H9 (cell line): ENCODE data around the gene GLCE. TPM values are rescaled to one million over a fixed set of nuclear protein-coding genes. Genes with fewer than 3 reads are reported as not detected.

Experiments used
- DNase-seq: peaks from one replicate; pipeline ENCODE4 v3.0.0-alpha.2; 2017
- H2AFZ ChIP-seq: one replicate; pipeline ENCODE4 v1.6.1; 2013; ENCODE audit warnings: mild to moderate bottlenecking, low read length, control low read depth, moderate library complexity
- H2AK5ac ChIP-seq: 2 replicates; pipeline ENCODE4 v1.6.1; 2013; ENCODE audit warnings: low read length, control low read depth, mixed read lengths; ENCODE audit not compliant: insufficient read length
- H2BK120ac ChIP-seq: one replicate; pipeline ENCODE4 v1.6.1; 2013; ENCODE audit warnings: low read depth, mild to moderate bottlenecking, low read length, control low read depth, inconsistent platforms; ENCODE audit not compliant: poor library complexity, severe bottlenecking
- H2BK12ac ChIP-seq: 2 replicates; pipeline ENCODE4 v1.6.1; 2013; ENCODE audit warnings: low read length, control low read depth, mixed read lengths, low read depth; ENCODE audit not compliant: insufficient read length
- H2BK15ac ChIP-seq: 2 replicates; pipeline ENCODE4 v1.6.1; 2013; ENCODE audit warnings: low read depth, low read length, control low read depth
- H2BK20ac ChIP-seq: one replicate; pipeline ENCODE4 v1.6.1; 2013; ENCODE audit warnings: low read depth, mild to moderate bottlenecking, low read length, control low read depth, inconsistent platforms; ENCODE audit not compliant: poor library complexity, severe bottlenecking
- H2BK5ac ChIP-seq: 2 replicates; pipeline ENCODE4 v1.6.1; 2013; ENCODE audit warnings: low read length, control low read depth, mixed read lengths; ENCODE audit not compliant: insufficient read length
- H3K14ac ChIP-seq: 2 replicates; pipeline ENCODE4 v1.6.1; 2013; ENCODE audit warnings: low read length, control low read depth; ENCODE audit not compliant: insufficient read depth
- H3K18ac ChIP-seq: 2 replicates; pipeline ENCODE4 v1.6.1; 2013; ENCODE audit warnings: low read depth, mild to moderate bottlenecking, mixed read lengths, low read length, control low read depth; ENCODE audit not compliant: insufficient read length
- H3K23ac ChIP-seq: 2 replicates; pipeline ENCODE4 v1.6.1; 2013; ENCODE audit warnings: low read length, control low read depth, mixed read lengths, low read depth; ENCODE audit not compliant: insufficient read length
- H3K23me2 ChIP-seq: 2 replicates; pipeline ENCODE4 v1.6.1; 2013; ENCODE audit warnings: low read depth, mild to moderate bottlenecking, mixed read lengths, low read length, control low read depth; ENCODE audit not compliant: insufficient read length, poor library complexity, severe bottlenecking
- H3K27ac ChIP-seq: 2 replicates; pipeline ENCODE4 v1.5.1; 2013; ENCODE audit warnings: low read length, control low read depth, mixed read lengths, low read depth; ENCODE audit not compliant: insufficient read length
- H3K27me3 ChIP-seq: 2 replicates; pipeline ENCODE4 v1.6.1; 2013; ENCODE audit warnings: low read length, control low read depth, inconsistent platforms; ENCODE audit not compliant: insufficient read depth
- H3K4ac ChIP-seq: 2 replicates; pipeline ENCODE4 v1.6.1; 2013; ENCODE audit warnings: low read depth, mild to moderate bottlenecking, control low read depth, inconsistent platforms, low read length, moderate library complexity
- H3K4me1 ChIP-seq: 2 replicates; pipeline ENCODE4 v1.6.1; 2013; ENCODE audit warnings: low read length, control low read depth, inconsistent platforms; ENCODE audit not compliant: insufficient read depth
- H3K4me2 ChIP-seq: 2 replicates; pipeline ENCODE4 v1.6.1; 2013; ENCODE audit warnings: low read length, control low read depth, mixed read lengths; ENCODE audit not compliant: insufficient read length, insufficient read depth
- H3K56ac ChIP-seq: 2 replicates; pipeline ENCODE4 v1.6.1; 2013; ENCODE audit warnings: low read depth, mild to moderate bottlenecking, mixed read lengths, low read length, control low read depth; ENCODE audit not compliant: insufficient read length
- H3K79me1 ChIP-seq: 2 replicates; pipeline ENCODE4 v1.6.1; 2013; ENCODE audit warnings: low read depth, mild to moderate bottlenecking, moderate library complexity, low read length, control low read depth, inconsistent platforms; ENCODE audit not compliant: insufficient read depth, poor library complexity, severe bottlenecking
- H3K79me2 ChIP-seq: 2 replicates; pipeline ENCODE4 v1.6.1; 2013; ENCODE audit warnings: low read length, control low read depth, inconsistent platforms; ENCODE audit not compliant: insufficient read depth
- H3K9ac ChIP-seq: 2 replicates; pipeline ENCODE4 v1.6.1; 2013; ENCODE audit warnings: low read length, control low read depth, mixed read lengths; ENCODE audit not compliant: insufficient read length; ENCODE audit errors: extremely low read depth
- H3K9me3 ChIP-seq: one replicate; pipeline ENCODE4 v1.6.1; 2013; ENCODE audit warnings: low read depth, low read length, inconsistent platforms; ENCODE audit not compliant: control insufficient read depth
- H3T11ph ChIP-seq: one replicate; pipeline ENCODE4 v1.6.1; 2013; ENCODE audit warnings: mild to moderate bottlenecking, low read length, control low read depth, inconsistent platforms
- H4K20me1 ChIP-seq: one replicate; pipeline ENCODE4 v1.6.1; 2013; ENCODE audit not compliant: control insufficient read depth, insufficient read length, insufficient read depth
- H4K5ac ChIP-seq: 2 replicates; pipeline ENCODE4 v1.6.1; 2013; ENCODE audit warnings: low read depth, mild to moderate bottlenecking, mixed read lengths, low read length, control low read depth; ENCODE audit not compliant: insufficient read length
- H4K8ac ChIP-seq: replicated peaks from 2 replicates; pipeline ENCODE4 v1.6.1; 2013; ENCODE audit warnings: low read length, control low read depth, mixed read lengths, low read depth; ENCODE audit not compliant: insufficient read length
- H4K91ac ChIP-seq: 2 replicates; pipeline ENCODE4 v1.6.1; 2013; ENCODE audit warnings: low read depth, mild to moderate bottlenecking, moderate library complexity, mixed read lengths, low read length, control low read depth; ENCODE audit not compliant: insufficient read length
- H3K27ac Mint-ChIP-seq, 3 experiments: 2 replicates in 2 of 3; 3 replicates in 1 of 3; pipeline ENCODE4 v1.8.0; 2020 to 2021; ENCODE audit warnings: mixed read lengths in 3 of 3, mild to moderate bottlenecking in 1 of 3, moderate library complexity in 1 of 3
- H3K27me3 Mint-ChIP-seq: 2 replicates; pipeline ENCODE4 v1.8.0; 2021; ENCODE audit warnings: low read depth, mild to moderate bottlenecking, moderate library complexity, mixed read lengths
- H3K36me3 Mint-ChIP-seq, 3 experiments: 2 replicates in 2 of 3; 3 replicates in 1 of 3; pipeline ENCODE4 v1.8.0; 2020 to 2021; ENCODE audit warnings: low read depth in 3 of 3, mixed read lengths in 3 of 3; ENCODE audit not compliant: insufficient read depth in 1 of 3
- H3K4me1 Mint-ChIP-seq, 2 experiments: 2 replicates each; pipeline ENCODE4 v1.8.0; 2020; ENCODE audit warnings: mixed read lengths in 2 of 2
- H3K4me3 Mint-ChIP-seq, 2 experiments: 2 replicates in 1 of 2; 3 replicates in 1 of 2; pipeline ENCODE4 v1.8.0; 2020 to 2021; ENCODE audit warnings: mild to moderate bottlenecking in 2 of 2, mixed read lengths in 2 of 2, moderate library complexity in 1 of 2
- H3K9me3 Mint-ChIP-seq, 2 experiments: 2 replicates in 1 of 2; 3 replicates in 1 of 2; pipeline ENCODE4 v1.8.0; 2020; ENCODE audit warnings: mild to moderate bottlenecking in 2 of 2, mixed read lengths in 2 of 2, moderate library complexity in 1 of 2
- WGBS: extraction: QIAGEN DNeasy Blood & Tissue Kit; methylation state at CpG from one replicate; pipeline ENCODE4 v1.1.7; 2013; ENCODE audit warnings: missing lambda C conversion rate, low lambda C conversion rate, mixed read lengths; ENCODE audit not compliant: insufficient read length; ENCODE audit errors: extremely low coverage; 5-methylcytosine and 5-hydroxymethylcytosine counted together
- total RNA-seq: library from RNA; stranded (reverse); gene quantifications from 2 replicates; pipeline ENCODE4 v1.2.1, GENCODE V29; 2021
- TF ChIP-seq, protein P1 (sequence below): fragments of 200-600 bp; sonication (generic); conservative IDR thresholded peaks from 3 replicates; pipeline ENCODE4 v1.8.0; 2021; ENCODE audit warnings: antibody characterized with exemption, mild to moderate bottlenecking

Gene GLCE
- total RNA-seq, 1 experiment from 2014 or later, result 12.2 TPM

GRCh38 chr15:69156736-69157381, 3.6 kb upstream of the GLCE start:
- no peak overlapping the region for H3K14ac ChIP-seq
- no peak overlapping the region for H2BK120ac ChIP-seq
- H4K8ac ChIP-seq, result no peak overlapping the region
- no peak overlapping the region for H2BK5ac ChIP-seq
- DNase-seq, result peak; percentile 33
- TF ChIP-seq, protein P1, sequence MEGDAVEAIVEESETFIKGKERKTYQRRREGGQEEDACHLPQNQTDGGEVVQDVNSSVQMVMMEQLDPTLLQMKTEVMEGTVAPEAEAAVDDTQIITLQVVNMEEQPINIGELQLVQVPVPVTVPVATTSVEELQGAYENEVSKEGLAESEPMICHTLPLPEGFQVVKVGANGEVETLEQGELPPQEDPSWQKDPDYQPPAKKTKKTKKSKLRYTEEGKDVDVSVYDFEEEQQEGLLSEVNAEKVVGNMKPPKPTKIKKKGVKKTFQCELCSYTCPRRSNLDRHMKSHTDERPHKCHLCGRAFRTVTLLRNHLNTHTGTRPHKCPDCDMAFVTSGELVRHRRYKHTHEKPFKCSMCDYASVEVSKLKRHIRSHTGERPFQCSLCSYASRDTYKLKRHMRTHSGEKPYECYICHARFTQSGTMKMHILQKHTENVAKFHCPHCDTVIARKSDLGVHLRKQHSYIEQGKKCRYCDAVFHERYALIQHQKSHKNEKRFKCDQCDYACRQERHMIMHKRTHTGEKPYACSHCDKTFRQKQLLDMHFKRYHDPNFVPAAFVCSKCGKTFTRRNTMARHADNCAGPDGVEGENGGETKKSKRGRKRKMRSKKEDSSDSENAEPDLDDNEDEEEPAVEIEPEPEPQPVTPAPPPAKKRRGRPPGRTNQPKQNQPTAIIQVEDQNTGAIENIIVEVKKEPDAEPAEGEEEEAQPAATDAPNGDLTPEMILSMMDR, result no peak
- Mint-ChIP-seq H3K27ac (peak overlapping the region in 1 of 3 experiments; percentile 31; a peak in 1 of 7 replicates), H3K4me3 (no peak overlapping the region), H3K9me3 (no peaks in the 10 kb centered on the region; a peak in 1 of 5 replicates), H3K36me3 (no peaks in the 10 kb centered on the region; a peak in 1 of 7 replicates), H3K27me3 (peaks cover 16% of the 10 kb centered on the region), H3K4me1 (peaks cover 15 to 16% of the 10 kb centered on the region in 2 experiments)
- H4K91ac ChIP-seq, result no peak overlapping the region
- no peak overlapping the region for H3K56ac ChIP-seq
- H2AFZ ChIP-seq, result no peak overlapping the region
- no peak overlapping the region for H3K9ac ChIP-seq
- H3K23me2 ChIP-seq, result peaks cover 16% of the 10 kb centered on the region
- no peak overlapping the region for H3K23ac ChIP-seq
- no peak overlapping the region for H2BK12ac ChIP-seq
- H4K5ac ChIP-seq, result no peak overlapping the region
- H3K27ac ChIP-seq, result no peak overlapping the region
- no peak overlapping the region for H2AK5ac ChIP-seq
- peaks cover 4% of the 10 kb centered on the region; the same call in 1 of the 2 replicates for H3K4me1 ChIP-seq
- no peaks in the 10 kb centered on the region for H3K9me3 ChIP-seq
- peaks cover 2% of the 10 kb centered on the region for H3K79me1 ChIP-seq
- H4K20me1 ChIP-seq, result no peaks in the 10 kb centered on the region
- H3K4me2 ChIP-seq, result no peak overlapping the region
- no peak overlapping the region for H3T11ph ChIP-seq
- H3K79me2 ChIP-seq, result no peaks in the 10 kb centered on the region
- WGBS, result no CpG with 5 or more reads among the region's 6 CpGs
- no peaks in the 10 kb centered on the region; the same call in 1 of the 2 replicates for H3K27me3 ChIP-seq
- no peak overlapping the region for H2BK20ac ChIP-seq
- H3K18ac ChIP-seq, result no peak overlapping the region
- H3K4ac ChIP-seq, result no peak overlapping the region
- H2BK15ac ChIP-seq, result no peak overlapping the region
